22Rv1 (cell line): Measurements from ENCODE around the gene OR5AC2.

Source experiments
- ZFX ChIP-seq: fragments of 450-650 bp; IDR thresholded peaks from 2 replicates; pipeline ENCODE4 v1.6.1; 2017; ENCODE audit warnings: antibody characterized with exemption, borderline replicate concordance
- TF ChIP-seq, protein P1 (sequence below): fragments of 450-650 bp; IDR thresholded peaks from 2 replicates; pipeline ENCODE4 v1.5.1; 2017; ENCODE audit warnings: mild to moderate bottlenecking

- TF ChIP-seq, protein P1, sequence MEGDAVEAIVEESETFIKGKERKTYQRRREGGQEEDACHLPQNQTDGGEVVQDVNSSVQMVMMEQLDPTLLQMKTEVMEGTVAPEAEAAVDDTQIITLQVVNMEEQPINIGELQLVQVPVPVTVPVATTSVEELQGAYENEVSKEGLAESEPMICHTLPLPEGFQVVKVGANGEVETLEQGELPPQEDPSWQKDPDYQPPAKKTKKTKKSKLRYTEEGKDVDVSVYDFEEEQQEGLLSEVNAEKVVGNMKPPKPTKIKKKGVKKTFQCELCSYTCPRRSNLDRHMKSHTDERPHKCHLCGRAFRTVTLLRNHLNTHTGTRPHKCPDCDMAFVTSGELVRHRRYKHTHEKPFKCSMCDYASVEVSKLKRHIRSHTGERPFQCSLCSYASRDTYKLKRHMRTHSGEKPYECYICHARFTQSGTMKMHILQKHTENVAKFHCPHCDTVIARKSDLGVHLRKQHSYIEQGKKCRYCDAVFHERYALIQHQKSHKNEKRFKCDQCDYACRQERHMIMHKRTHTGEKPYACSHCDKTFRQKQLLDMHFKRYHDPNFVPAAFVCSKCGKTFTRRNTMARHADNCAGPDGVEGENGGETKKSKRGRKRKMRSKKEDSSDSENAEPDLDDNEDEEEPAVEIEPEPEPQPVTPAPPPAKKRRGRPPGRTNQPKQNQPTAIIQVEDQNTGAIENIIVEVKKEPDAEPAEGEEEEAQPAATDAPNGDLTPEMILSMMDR = no peak
- no peak for TF ChIP-seq ZFX
These were observed 29.3 kb upstream of the OR5AC2 start for GRCh38 chr3:98057631-98058030.
